ENCODE measurements around the gene NEURL4. TPM values are rescaled to one million over a fixed set of nuclear protein-coding genes. Genes with fewer than 3 reads are reported as not detected.
A peak's percentile ranks its signal among the peaks of the same experiment; 100 is the strongest.

The NEURL4 gene
- total and polyA plus RNA-seq, 4 experiments from 2014 or later, result 0.97 to 81.6 (median 38.1) TPM

DNA sequence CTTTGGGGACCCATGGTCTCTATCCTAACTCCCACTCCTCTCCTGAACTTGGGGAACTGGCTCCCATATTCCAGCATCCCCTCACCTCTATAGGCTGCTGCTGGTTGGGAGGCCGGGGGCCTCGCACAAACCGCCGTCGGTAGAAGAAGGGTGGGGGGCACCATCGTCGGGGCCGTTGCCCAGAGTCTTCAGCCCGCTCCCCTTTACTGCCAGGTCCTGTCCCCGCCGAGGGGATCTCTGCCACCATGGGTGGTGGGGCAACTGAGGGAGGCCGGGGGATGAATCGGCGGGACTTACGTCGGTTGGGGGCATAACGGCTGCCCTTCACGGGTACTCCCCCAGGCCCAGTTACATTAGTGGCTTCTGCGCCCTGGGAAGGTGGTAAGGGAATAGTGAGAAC is 39.0 kb downstream of the NEURL4 start:
- no peak overlapping the region for H3K4me3 Mint-ChIP-seq
- CTCF ChIA-PET (ENCODE audit: partially characterized antibody), result no interaction called here
- H3K27ac ChIP-seq (ENCODE audit: low read depth, low read length), result no peak overlapping the region
- POLR2A ChIA-PET (ENCODE audit: partially characterized antibody), result interaction anchor here (1.4 kb wide), 1 partner anchor 51 kb away, joined by 3 read pairs; the partner anchor contains the start of gene PHF23
- H3K4me1 ChIP-seq (ENCODE audit: insufficient read depth, low read length), result peaks cover 10% of the 10 kb centered on the region
- DNase-seq, result no peak
- H3K27me3 ChIP-seq (ENCODE audit: insufficient read depth, low read length), result no peaks in the 10 kb centered on the region
- H3K36me3 Mint-ChIP-seq, result no peaks in the 10 kb centered on the region
- peaks cover 5 to 16% of the 10 kb centered on the region in 2 donors for H3K27me3 Mint-ChIP-seq
- H3K9me3 Mint-ChIP-seq, result no peaks in the 10 kb centered on the region
- H3K4me1 Mint-ChIP-seq, result peaks cover 2 to 17% (median 7%) of the 10 kb centered on the region in 4 donors
- H3K4me3 ChIP-seq (ENCODE audit: low read length in 2 of 2), result no peak overlapping the region
- H3K27ac Mint-ChIP-seq, result no peak overlapping the region
- no peaks in the 10 kb centered on the region for H3K36me3 ChIP-seq (ENCODE audit: insufficient read depth, low read length)
- intact Hi-C loops (cut with micrococcal nuclease), result loop anchor here (10.0 kb wide), 1 partner anchor 155 kb away; no protein-coding TSS in a partner anchor
- H3K9me3 ChIP-seq (ENCODE audit: control insufficient read depth in 1 of 2, low read length in 2 of 2), result no peaks in the 10 kb centered on the region

GRCh38 chr17:7289256-7290032 is 39.7 kb downstream of the NEURL4 start:
- Mint-ChIP-seq H3K36me3 (no peaks in the 10 kb centered on the region), H3K27ac (no peak overlapping the region), H3K4me1 (peaks cover 0 to 12% (median 3%) of the 10 kb centered on the region in 4 donors), H3K9me3 (no peaks in the 10 kb centered on the region), H3K27me3 (peaks cover 4 to 15% of the 10 kb centered on the region in 2 donors), H3K4me3 (no peak overlapping the region)
- POLR2A ChIA-PET (ENCODE audit: partially characterized antibody), result no interaction called here
- H3K27ac ChIP-seq (ENCODE audit: low read depth, low read length), result no peak overlapping the region
- H3K27me3 ChIP-seq (ENCODE audit: insufficient read depth, low read length), result no peaks in the 10 kb centered on the region
- no peak for DNase-seq
- no peaks in the 10 kb centered on the region for H3K9me3 ChIP-seq (ENCODE audit: control insufficient read depth in 1 of 2, low read length in 2 of 2)
- H3K36me3 ChIP-seq (ENCODE audit: insufficient read depth, low read length), result no peaks in the 10 kb centered on the region
- H3K4me3 ChIP-seq (ENCODE audit: low read length in 2 of 2), result no peak overlapping the region
- CTCF ChIA-PET (ENCODE audit: partially characterized antibody), result interaction anchor here (0.6 kb wide), 1 partner anchor 8 kb away, joined by 3 read pairs; no protein-coding TSS in a partner anchor
- intact Hi-C loops (cut with micrococcal nuclease), result loop anchor here (10.0 kb wide), 1 partner anchor 155 kb away; no protein-coding TSS in a partner anchor
- H3K4me1 ChIP-seq (ENCODE audit: insufficient read depth, low read length), result peaks cover 6% of the 10 kb centered on the region

- no peak overlapping the region for H3K27ac Mint-ChIP-seq
These were observed 43.5 kb downstream of the NEURL4 start for GRCh38 chr17:7285679-7286078.

GRCh38 chr17:7284911-7285310 is 44.2 kb downstream of the NEURL4 start:
- Histone ChIP-seq H3K4me1 (ENCODE audit: insufficient read depth, low read length) (peaks cover 25% of the 10 kb centered on the region), H3K9me3 (ENCODE audit: control insufficient read depth in 1 of 2, low read length in 2 of 2) (no peaks in the 10 kb centered on the region), H3K36me3 (ENCODE audit: insufficient read depth, low read length) (no peaks in the 10 kb centered on the region), H3K4me3 (ENCODE audit: low read length in 2 of 2) (no peak overlapping the region), H3K27ac (ENCODE audit: low read depth, low read length) (no peak overlapping the region), H3K27me3 (ENCODE audit: insufficient read depth, low read length) (peaks cover 10% of the 10 kb centered on the region)
- peaks cover 4 to 26% (median 18%) of the 10 kb centered on the region in 4 donors for H3K4me1 Mint-ChIP-seq
- no peak overlapping the region for H3K27ac Mint-ChIP-seq
- H3K27me3 Mint-ChIP-seq, result peaks cover 19 to 24% of the 10 kb centered on the region in 2 donors
- ChIA-PET CTCF (ENCODE audit: partially characterized antibody) (interaction anchor here (0.9 to 3.7 kb wide), 3 partner anchors 11 to 237 kb away, joined by 3 to 15 read pairs (median 4); no protein-coding TSS in a partner anchor), POLR2A (ENCODE audit: partially characterized antibody) (interaction anchor here (0.7 to 1.2 kb wide), 2 partner anchors 24 to 45 kb away, joined by 3 read pairs; no protein-coding TSS in a partner anchor)
- no peaks in the 10 kb centered on the region for H3K36me3 Mint-ChIP-seq
- no peak for DNase-seq
- no peaks in the 10 kb centered on the region for H3K9me3 Mint-ChIP-seq
- H3K4me3 Mint-ChIP-seq, result no peak overlapping the region
- intact Hi-C loops (cut with micrococcal nuclease), result loop anchor here (5.0 kb wide), 1 partner anchor 238 kb away; no protein-coding TSS in a partner anchor

More at GRCh38 chr17:7285679-7286078, 43.5 kb downstream of the NEURL4 start:
- H3K9me3 Mint-ChIP-seq, result no peaks in the 10 kb centered on the region
- Histone ChIP-seq H3K4me1 (ENCODE audit: insufficient read depth, low read length) (peaks cover 20% of the 10 kb centered on the region), H3K27me3 (ENCODE audit: insufficient read depth, low read length) (peaks cover 10% of the 10 kb centered on the region), H3K36me3 (ENCODE audit: insufficient read depth, low read length) (no peaks in the 10 kb centered on the region), H3K9me3 (ENCODE audit: control insufficient read depth in 1 of 2, low read length in 2 of 2) (no peaks in the 10 kb centered on the region), H3K27ac (ENCODE audit: low read depth, low read length) (no peak overlapping the region), H3K4me3 (ENCODE audit: low read length in 2 of 2) (no peak overlapping the region)
- intact Hi-C loops (cut with micrococcal nuclease), result no loop called here
- H3K4me3 Mint-ChIP-seq, result no peak overlapping the region
- H3K4me1 Mint-ChIP-seq, result peaks cover 3 to 21% (median 14%) of the 10 kb centered on the region in 4 donors
- no peaks in the 10 kb centered on the region for H3K36me3 Mint-ChIP-seq
- POLR2A ChIA-PET (ENCODE audit: partially characterized antibody), result interaction anchor here (1.2 to 1.5 kb wide), 3 partner anchors 11 to 65 kb away, joined by 3 to 4 read pairs (median 3); no protein-coding TSS in a partner anchor
- DNase-seq, result no peak
- CTCF ChIA-PET (ENCODE audit: partially characterized antibody), result interaction anchor here (0.9 to 3.7 kb wide), 4 partner anchors 11 to 238 kb away, joined by 3 to 15 read pairs (median 4); no protein-coding TSS in a partner anchor
- peaks cover 19 to 21% of the 10 kb centered on the region in 2 donors for H3K27me3 Mint-ChIP-seq

- Histone ChIP-seq H3K27me3 (ENCODE audit: insufficient read depth, low read length) (peaks cover 10% of the 10 kb centered on the region), H3K4me3 (ENCODE audit: low read length in 2 of 2) (no peak overlapping the region), H3K36me3 (ENCODE audit: insufficient read depth, low read length) (no peaks in the 10 kb centered on the region), H3K9me3 (ENCODE audit: control insufficient read depth in 1 of 2, low read length in 2 of 2) (no peaks in the 10 kb centered on the region), H3K4me1 (ENCODE audit: insufficient read depth, low read length) (peaks cover 25% of the 10 kb centered on the region), H3K27ac (ENCODE audit: low read depth, low read length) (no peak overlapping the region)
- DNase-seq, result no peak
- Mint-ChIP-seq H3K4me1 (peaks cover 4 to 28% (median 18%) of the 10 kb centered on the region in 4 donors), H3K4me3 (no peak overlapping the region), H3K36me3 (no peaks in the 10 kb centered on the region), H3K27ac (no peak overlapping the region), H3K27me3 (peaks cover 19 to 24% of the 10 kb centered on the region in 2 donors), H3K9me3 (no peaks in the 10 kb centered on the region)
- intact Hi-C loops (cut with micrococcal nuclease), result loop anchor here (5.0 kb wide), 1 partner anchor 236 kb away; no protein-coding TSS in a partner anchor
- ChIA-PET POLR2A (ENCODE audit: partially characterized antibody) (interaction anchor here (3.6 kb wide), 1 partner anchor 12 kb away, joined by 15 read pairs; no protein-coding TSS in a partner anchor), CTCF (ENCODE audit: partially characterized antibody) (interaction anchor here (1.1 to 1.9 kb wide), 4 partner anchors 12 to 54 kb away, joined by 3 to 13 read pairs (median 4); no protein-coding TSS in a partner anchor)
These were observed 45.5 kb downstream of the NEURL4 start for GRCh38 chr17:7283471-7284216.

DNA sequence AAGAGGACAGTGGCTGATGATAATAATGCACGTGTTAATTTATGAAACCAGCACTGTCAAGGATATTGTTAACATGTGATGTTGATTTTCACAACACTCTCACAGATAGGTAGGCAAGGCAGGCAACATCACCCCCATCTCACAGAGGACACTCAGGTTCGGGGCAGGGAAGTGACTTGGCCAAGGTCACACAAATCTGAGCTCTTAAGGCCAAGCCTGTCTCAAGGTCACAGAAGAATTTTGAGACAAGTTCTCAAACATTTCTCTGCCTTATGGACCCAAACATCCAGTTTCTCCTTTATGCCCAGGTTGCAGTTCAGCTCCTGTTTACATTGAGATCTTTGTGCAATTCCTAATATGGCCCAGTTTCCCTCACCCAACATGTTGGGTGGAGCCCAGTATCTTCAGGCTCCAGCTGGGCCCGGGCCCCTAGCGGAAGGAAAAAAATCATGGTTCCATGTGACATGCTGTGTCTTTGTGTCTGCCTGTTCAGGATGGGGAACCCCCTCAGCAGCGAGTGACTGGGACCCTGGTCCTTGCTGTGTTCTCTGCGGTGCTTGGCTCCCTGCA is 46.3 kb downstream of the NEURL4 start:
- Mint-ChIP-seq H3K27ac (peak overlapping the region in 2 of 7 donors; percentile 19 to 51), H3K27me3 (peaks cover 19 to 24% of the 10 kb centered on the region in 2 donors), H3K9me3 (no peaks in the 10 kb centered on the region), H3K36me3 (no peaks in the 10 kb centered on the region), H3K4me1 (peaks cover 4 to 28% (median 18%) of the 10 kb centered on the region in 4 donors), H3K4me3 (peak overlapping the region in 3 of 8 donors; percentile 30 to 36 (median 31))
- no peak overlapping the region for H3K27ac ChIP-seq (ENCODE audit: low read depth, low read length)
- POLR2A ChIA-PET (ENCODE audit: partially characterized antibody), result interaction anchor here (0.8 to 3.6 kb wide), 5 partner anchors 13 to 237 kb away, joined by 3 to 15 read pairs (median 3); no protein-coding TSS in a partner anchor
- CTCF ChIA-PET (ENCODE audit: partially characterized antibody), result interaction anchor here (0.9 to 1.9 kb wide), 7 partner anchors 8 to 146 kb away, joined by 3 to 13 read pairs (median 3); partner anchors contain the start of gene ACAP1
- H3K4me1 ChIP-seq (ENCODE audit: insufficient read depth, low read length), result peaks cover 25% of the 10 kb centered on the region
- no peak overlapping the region for H3K4me3 ChIP-seq (ENCODE audit: low read length in 2 of 2)
- DNase-seq, result no peak
- H3K36me3 ChIP-seq (ENCODE audit: insufficient read depth, low read length), result no peaks in the 10 kb centered on the region
- peaks cover 10% of the 10 kb centered on the region for H3K27me3 ChIP-seq (ENCODE audit: insufficient read depth, low read length)
- H3K9me3 ChIP-seq (ENCODE audit: control insufficient read depth in 1 of 2, low read length in 2 of 2), result no peaks in the 10 kb centered on the region
- intact Hi-C loops (cut with micrococcal nuclease), result loop anchor here (5.0 kb wide), 1 partner anchor 236 kb away; no protein-coding TSS in a partner anchor

Measured in CD4-positive, alpha-beta memory T cell (primary cell).